DND-41 (cell line): ENCODE data around the gene HACD4.

Source experiments
- ATAC-seq: fragments of 200-7000 bp; cut with Tn5 transposase; 3 replicates; pipeline ENCODE4 v1.9.1; 2021; ENCODE audit warnings: low read depth; ENCODE audit not compliant: insufficient read depth
- DNase-seq: peaks from one replicate; pipeline ENCODE4 v3.0.0-alpha.2; 2020
- H2AFZ ChIP-seq: 2 replicates; pipeline ENCODE4 v1.6.0; 2012; ENCODE audit warnings: low read depth, low read length
- H3K27ac ChIP-seq: 2 replicates; pipeline ENCODE4 v1.5.1; 2012; ENCODE audit warnings: low read length, inconsistent platforms
- H3K27me3 ChIP-seq: fragments of 200-600 bp; sonication (generic); 2 replicates; pipeline ENCODE4 v1.6.0; 2012; ENCODE audit warnings: low read length, mild to moderate bottlenecking, inconsistent platforms; ENCODE audit not compliant: insufficient read depth, poor library complexity
- H3K36me3 ChIP-seq: 2 replicates; pipeline ENCODE4 v1.5.1; 2012; ENCODE audit warnings: low read length, inconsistent platforms; ENCODE audit not compliant: insufficient read depth
- H3K4me1 ChIP-seq: 2 replicates; pipeline ENCODE4 v1.5.1; 2012; ENCODE audit warnings: mild to moderate bottlenecking, low read length; ENCODE audit not compliant: insufficient read depth
- H3K4me2 ChIP-seq: 2 replicates; pipeline ENCODE4 v1.6.0; 2012; ENCODE audit warnings: mild to moderate bottlenecking, moderate library complexity, low read length, inconsistent platforms; ENCODE audit not compliant: insufficient read depth
- H3K4me3 ChIP-seq, 2 experiments: fragments of 200-600 bp in 1 of 2; shearing (Covaris generic) in 1 of 2; 2 replicates each; pipeline ENCODE4 v1.5.1; 2012 to 2016; ENCODE audit warnings: inconsistent platforms in 2 of 2, low read length in 2 of 2, mild to moderate bottlenecking in 2 of 2, low read depth in 1 of 2, moderate library complexity in 1 of 2
- H3K79me2 ChIP-seq: 2 replicates; pipeline ENCODE4 v1.6.0; 2012; ENCODE audit warnings: low read length, inconsistent platforms; ENCODE audit not compliant: insufficient read depth
- H3K9ac ChIP-seq: 2 replicates; pipeline ENCODE4 v1.6.0; 2012; ENCODE audit warnings: low read depth, mild to moderate bottlenecking, inconsistent platforms, low read length, moderate library complexity
- H3K9me3 ChIP-seq: 2 replicates; pipeline ENCODE4 v1.5.1; 2012; ENCODE audit warnings: low read length, moderate library complexity, mild to moderate bottlenecking, inconsistent platforms; ENCODE audit not compliant: insufficient read depth, severe bottlenecking
- H4K20me1 ChIP-seq: 2 replicates; pipeline ENCODE4 v1.6.0; 2012; ENCODE audit warnings: low read length; ENCODE audit not compliant: insufficient read depth
- CTCF ChIP-seq: IDR thresholded peaks from 2 replicates; pipeline ENCODE4 v1.5.1; 2012; ENCODE audit warnings: borderline replicate concordance, low read length, moderate library complexity, mild to moderate bottlenecking; ENCODE audit not compliant: poor library complexity, severe bottlenecking; ENCODE audit errors: extremely low read depth
- EZH2 ChIP-seq: IDR thresholded peaks from 3 replicates; pipeline ENCODE4 v1.6.1; 2012; ENCODE audit warnings: borderline replicate concordance, low read depth, mild to moderate bottlenecking, moderate library complexity, low read length, inconsistent platforms; ENCODE audit not compliant: severe bottlenecking

Gene HACD4

DNA sequence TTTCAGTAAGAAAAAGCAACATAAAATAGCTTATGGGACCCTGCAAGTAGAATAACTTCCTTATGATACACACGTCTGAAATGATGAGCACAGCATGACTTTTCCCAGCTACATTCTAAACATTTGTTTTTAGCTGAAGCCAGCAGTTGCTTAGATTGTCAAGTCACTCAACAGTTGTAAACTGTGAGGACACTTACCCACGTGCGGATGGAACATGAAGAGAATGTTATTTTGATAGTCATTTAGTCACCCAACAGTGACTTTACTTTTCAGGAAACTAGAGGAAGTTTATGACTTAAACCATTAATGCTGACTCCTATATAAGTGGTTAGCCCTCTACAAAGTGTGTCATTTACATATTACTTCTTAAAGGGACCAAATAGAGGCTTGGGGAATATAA is 3.0 kb downstream of the HACD4 start:
- no peaks in the 10 kb centered on the region for H3K4me1 ChIP-seq
- H4K20me1 ChIP-seq = no peaks in the 10 kb centered on the region
- TF ChIP-seq EZH2 = no peak
- no peak for TF ChIP-seq CTCF
- no peak overlapping the region for H3K27ac ChIP-seq
- no peaks in the 10 kb centered on the region for H3K36me3 ChIP-seq
- no peak overlapping the region for H2AFZ ChIP-seq
- H3K79me2 ChIP-seq = no peaks in the 10 kb centered on the region
- H3K4me2 ChIP-seq = no peak overlapping the region
- no peaks in the 10 kb centered on the region for H3K27me3 ChIP-seq
- ATAC-seq (no peak), DNase-seq (no peak)
- no peak overlapping the region for H3K9ac ChIP-seq
- no peaks in the 10 kb centered on the region for H3K9me3 ChIP-seq
- no peak overlapping the region for H3K4me3 ChIP-seq

- Histone ChIP-seq H3K79me2 (no peaks in the 10 kb centered on the region), H3K4me3 (no peak overlapping the region), H3K27me3 (no peaks in the 10 kb centered on the region), H3K9me3 (no peaks in the 10 kb centered on the region), H3K9ac (no peak overlapping the region), H3K4me1 (no peaks in the 10 kb centered on the region), H4K20me1 (no peaks in the 10 kb centered on the region), H3K27ac (no peak overlapping the region), H2AFZ (no peak overlapping the region), H3K4me2 (no peak overlapping the region), H3K36me3 (no peaks in the 10 kb centered on the region)
- no peak for TF ChIP-seq CTCF
- TF ChIP-seq EZH2 = no peak
- DNase-seq (no peak), ATAC-seq (no peak)
Observed at GRCh38 chr9:21027295-21027694, 4.1 kb downstream of the HACD4 start.

DNA sequence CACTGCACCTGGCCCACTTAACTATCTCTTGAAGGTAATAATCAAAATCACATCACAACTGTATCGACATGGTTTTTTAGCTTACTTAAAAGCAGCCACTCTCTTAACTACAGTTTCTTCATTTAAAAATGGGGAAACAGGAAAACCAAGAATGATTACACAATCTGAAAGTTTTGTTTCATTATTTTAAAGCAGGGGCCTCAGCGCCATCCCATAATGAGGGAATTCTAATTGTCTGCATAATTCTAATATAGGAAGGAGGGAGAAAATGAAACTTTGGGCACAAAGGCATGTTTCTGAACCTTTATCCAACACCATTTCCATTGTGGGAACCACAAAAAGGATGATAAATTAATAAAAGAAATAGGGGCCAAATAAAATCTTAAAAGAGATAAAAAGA is 7.6 kb downstream of the HACD4 start:
- H3K79me2 ChIP-seq = no peaks in the 10 kb centered on the region
- H3K4me2 ChIP-seq = no peak overlapping the region
- no peak for TF ChIP-seq CTCF
- TF ChIP-seq EZH2 = no peak
- H4K20me1 ChIP-seq = no peaks in the 10 kb centered on the region
- no peak overlapping the region for H3K9ac ChIP-seq
- no peaks in the 10 kb centered on the region for H3K9me3 ChIP-seq
- H3K4me1 ChIP-seq = no peaks in the 10 kb centered on the region
- ATAC-seq = no peak
- H3K36me3 ChIP-seq = no peaks in the 10 kb centered on the region
- H2AFZ ChIP-seq = no peak overlapping the region
- no peak overlapping the region for H3K27ac ChIP-seq
- no peaks in the 10 kb centered on the region for H3K27me3 ChIP-seq
- DNase-seq = no peak
- no peak overlapping the region for H3K4me3 ChIP-seq

DNA sequence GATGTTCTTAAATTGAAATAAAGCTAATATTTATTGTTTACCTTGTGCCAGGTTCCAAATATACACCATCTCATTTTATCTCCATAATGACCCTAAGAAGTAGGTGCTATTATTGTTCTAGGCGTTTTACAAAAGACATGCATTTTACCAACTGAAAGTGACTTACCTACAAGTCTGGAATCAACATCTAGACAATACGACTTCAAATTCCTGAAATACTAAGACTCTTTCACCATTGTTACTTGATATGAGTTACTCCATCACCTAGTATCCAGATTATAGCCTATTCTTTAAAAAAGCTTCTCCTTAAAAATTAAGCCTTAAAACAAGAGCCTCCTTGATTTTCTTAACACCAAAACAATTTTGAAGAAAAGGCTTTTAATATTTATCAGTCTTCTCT is 13.3 kb downstream of the HACD4 start:
- Histone ChIP-seq H3K27ac (no peak overlapping the region), H3K27me3 (no peaks in the 10 kb centered on the region), H4K20me1 (no peaks in the 10 kb centered on the region), H3K9me3 (no peaks in the 10 kb centered on the region), H3K4me1 (no peaks in the 10 kb centered on the region), H3K9ac (no peak overlapping the region), H2AFZ (no peak overlapping the region), H3K36me3 (no peaks in the 10 kb centered on the region), H3K4me2 (no peak overlapping the region), H3K79me2 (no peaks in the 10 kb centered on the region), H3K4me3 (no peak overlapping the region)
- ATAC-seq = no peak
- DNase-seq = no peak
- TF ChIP-seq CTCF (no peak), EZH2 (no peak)
